ENCODE measurements around the gene NR4A1.
A peak's percentile ranks its signal among the peaks of the same experiment; 100 is the strongest.

NR4A1 gene

DNA sequence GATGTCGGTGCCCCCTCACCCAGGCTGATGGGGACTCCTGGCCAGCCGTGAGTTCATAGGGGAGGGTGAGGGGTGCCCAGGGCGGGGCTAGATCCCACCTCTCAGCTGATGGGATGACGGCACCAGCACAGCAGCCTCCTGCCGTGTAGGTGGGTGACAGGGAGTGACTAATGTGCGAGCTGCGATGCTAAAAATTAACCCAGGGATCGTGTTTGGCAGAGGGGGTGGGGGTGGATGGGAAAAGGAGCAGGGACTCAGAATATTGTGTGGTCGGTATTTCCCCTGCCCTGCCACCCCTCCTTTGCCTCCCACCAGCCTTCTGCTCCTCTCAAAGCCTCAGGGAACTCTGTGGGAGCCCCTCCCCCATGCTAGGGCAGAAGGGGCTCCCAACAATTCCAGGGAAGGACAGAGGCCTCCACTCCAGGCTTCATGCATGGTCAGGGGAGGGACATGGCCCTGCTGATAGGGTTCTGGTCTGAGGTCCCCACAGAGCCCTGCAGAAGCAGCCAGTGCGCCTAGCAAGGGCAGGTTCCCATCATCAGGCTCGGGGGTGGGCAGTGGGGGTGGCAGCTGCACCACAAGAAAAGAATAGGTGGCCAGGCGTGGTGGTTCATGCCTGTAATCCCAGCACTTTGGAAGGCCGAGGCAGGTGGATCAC is 32.0 kb upstream of the NR4A1 start:
- DNase-seq, result no peak

GRCh38 chr12:52020539-52021336 is 30.5 kb upstream of the NR4A1 start:
- DNase-seq, result no peak

GRCh38 chr12:52022841-52023181 is 28.4 kb upstream of the NR4A1 start:
- no peak for DNase-seq

DNA sequence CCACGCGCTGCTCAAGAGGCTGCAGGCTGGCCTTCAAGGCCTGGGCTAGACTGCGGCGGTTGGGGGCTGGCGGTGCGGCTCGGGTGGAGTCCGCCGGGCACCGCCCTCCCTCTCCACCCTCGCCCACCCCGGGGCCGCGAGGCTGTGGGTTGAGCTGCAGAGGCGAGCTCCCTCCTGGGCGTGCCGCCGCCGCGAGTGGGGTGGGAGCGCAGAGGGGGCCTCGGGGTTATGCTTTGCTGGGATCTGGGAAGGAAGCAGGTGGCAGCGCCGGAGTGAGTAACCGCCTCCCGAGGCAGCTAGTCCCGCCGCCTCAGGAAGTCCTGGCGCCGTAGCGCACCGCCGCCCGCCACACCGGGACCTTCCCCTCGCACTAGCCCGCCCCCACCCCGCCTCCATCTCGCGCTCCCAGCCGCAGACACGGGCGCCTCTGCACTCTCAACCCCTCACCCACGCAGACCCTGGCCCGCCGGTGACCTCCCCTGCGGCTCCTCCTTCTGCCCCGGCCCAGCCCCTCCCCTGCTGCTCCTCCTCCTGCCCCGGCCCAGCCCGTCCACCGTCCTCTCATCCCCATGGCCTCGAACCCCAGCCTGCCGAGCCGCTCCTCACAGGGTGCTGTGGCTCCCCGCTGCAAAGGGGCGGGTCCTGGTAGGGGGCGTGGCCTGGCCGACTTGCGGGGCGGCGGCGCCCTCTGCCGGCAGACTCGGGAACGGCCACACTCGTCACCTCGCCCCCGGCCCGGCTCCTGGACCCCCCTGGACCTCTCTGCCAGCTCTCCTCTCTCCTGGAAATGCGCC is 27.9 kb upstream of the NR4A1 start:
- DNase-seq, result no peak

GRCh38 chr12:52023976-52024688 is 27.1 kb upstream of the NR4A1 start:
- no peak for DNase-seq

DNA sequence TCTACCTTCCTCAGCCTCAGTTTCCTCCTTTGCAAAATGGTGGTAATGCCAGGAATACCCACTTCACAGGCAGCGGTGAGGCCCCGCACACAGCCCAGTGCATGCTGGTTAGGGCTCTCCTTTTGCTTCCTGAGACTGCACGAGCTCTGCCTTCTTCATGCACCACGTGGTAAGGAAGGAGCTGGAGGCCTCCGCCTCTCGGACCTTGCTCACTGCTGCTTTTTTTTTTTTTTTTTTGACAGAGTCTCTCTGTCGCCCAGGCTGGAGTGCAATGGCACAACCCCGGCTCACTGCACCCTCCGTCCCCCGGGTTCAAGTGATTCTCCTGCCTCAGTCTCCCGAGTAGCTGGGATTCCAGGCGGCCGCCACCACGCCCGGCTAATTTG is 26.4 kb upstream of the NR4A1 start:
- peak; percentile 42 for DNase-seq

GRCh38 chr12:52026263-52026662 is 25.0 kb upstream of the NR4A1 start:
- DNase-seq, result no peak

- DNase-seq, result no peak
These were observed 24.0 kb upstream of the NR4A1 start for GRCh38 chr12:52027085-52027843.

DNA sequence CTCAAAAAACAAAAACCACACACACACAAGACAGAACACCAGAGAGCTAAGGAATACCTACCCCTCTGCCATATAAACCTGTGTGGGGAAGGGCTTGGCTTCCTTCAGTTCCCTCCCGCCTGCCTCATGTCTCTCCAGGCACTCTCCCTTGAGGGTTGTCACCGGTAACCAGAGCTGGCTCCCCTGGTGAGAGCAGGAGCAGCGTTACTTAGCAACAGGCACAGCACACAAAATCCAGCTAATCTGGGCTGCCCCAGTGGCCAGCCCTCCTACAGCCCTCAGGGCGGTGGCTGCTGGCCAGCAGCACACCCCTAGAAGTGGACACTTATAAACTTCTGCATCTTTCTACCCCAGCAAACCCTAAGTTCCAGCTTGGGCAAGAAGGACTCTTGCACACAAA is 21.6 kb upstream of the NR4A1 start:
- no peak for DNase-seq

- no peak for DNase-seq
These were observed 18.8 kb upstream of the NR4A1 start for GRCh38 chr12:52032446-52032803.

DNA sequence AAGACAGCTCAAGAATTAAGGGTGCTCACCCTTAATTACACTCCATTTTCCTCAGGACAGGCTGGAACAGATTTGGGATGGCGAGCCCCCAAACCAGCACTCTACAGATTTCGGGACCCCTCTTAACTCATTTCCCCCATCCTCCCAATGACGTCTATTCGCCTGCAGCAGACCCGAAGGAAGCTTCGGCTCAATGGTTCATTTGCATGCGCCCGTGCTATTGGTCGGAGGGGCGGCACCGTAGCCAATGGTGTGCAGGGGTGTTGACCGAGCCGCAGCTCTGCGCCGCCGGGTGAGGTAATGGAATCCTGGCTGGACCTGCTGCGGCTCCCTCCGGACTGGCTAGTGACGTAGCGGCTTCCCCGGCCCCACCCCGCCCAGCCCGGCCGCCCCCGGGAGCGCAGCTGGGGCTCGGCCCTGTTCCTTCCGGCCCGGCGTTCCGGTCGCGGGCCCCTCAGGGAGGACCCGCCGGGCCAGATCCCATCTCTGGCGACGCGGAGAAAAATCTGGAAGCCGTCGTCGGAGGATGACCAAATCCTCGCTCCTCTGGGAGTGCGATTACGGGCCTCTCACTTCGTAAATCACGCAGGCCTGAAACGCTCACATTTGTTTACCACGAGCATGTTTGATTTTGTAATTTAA is 18.3 kb upstream of the NR4A1 start:
- DNase-seq, result peak; percentile 77

GRCh38 chr12:52033446-52034140 is 17.6 kb upstream of the NR4A1 start:
- no peak for DNase-seq

DNA sequence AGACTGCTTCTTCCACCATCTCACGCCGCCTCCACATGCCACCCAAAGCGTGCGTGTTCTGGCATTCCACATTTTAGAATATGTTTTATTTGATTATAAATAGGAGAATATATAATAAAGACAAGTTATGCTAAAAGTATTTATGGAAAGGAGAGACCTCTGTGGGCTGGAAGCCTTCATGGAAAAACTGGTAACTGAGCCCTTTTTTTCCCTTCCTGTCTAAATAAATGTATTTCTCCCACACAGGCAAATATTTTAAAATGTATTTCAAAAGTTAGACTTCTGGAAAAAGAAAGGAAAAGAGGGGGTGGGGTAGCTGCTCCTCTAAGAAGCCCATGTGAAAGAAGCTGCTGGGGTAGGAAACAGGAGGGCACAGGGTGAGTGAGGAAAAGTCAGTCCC is 16.1 kb upstream of the NR4A1 start:
- no peak for DNase-seq

DNA sequence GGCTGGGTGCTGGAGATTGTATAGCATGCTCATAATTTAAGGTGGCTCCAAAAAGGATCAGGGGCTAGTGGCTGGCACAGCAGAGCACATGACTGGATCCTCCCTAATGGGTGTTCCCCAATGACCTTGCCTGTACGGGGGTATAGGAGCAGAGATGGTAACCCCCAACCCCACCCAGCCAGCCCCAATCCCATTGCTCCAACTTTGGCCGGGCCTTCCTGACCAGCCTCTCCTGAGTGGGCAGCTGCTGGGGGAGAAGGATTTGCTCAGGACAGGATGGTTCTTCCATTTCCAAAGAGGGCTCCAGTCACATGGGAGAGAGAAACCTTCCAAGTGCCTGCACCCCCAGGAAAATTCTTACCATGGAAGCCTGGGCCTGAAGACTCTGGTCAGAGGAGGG is 15.3 kb upstream of the NR4A1 start:
- DNase-seq, result no peak

- no peak for DNase-seq
These were observed 14.6 kb upstream of the NR4A1 start for GRCh38 chr12:52036587-52037171.

DNA sequence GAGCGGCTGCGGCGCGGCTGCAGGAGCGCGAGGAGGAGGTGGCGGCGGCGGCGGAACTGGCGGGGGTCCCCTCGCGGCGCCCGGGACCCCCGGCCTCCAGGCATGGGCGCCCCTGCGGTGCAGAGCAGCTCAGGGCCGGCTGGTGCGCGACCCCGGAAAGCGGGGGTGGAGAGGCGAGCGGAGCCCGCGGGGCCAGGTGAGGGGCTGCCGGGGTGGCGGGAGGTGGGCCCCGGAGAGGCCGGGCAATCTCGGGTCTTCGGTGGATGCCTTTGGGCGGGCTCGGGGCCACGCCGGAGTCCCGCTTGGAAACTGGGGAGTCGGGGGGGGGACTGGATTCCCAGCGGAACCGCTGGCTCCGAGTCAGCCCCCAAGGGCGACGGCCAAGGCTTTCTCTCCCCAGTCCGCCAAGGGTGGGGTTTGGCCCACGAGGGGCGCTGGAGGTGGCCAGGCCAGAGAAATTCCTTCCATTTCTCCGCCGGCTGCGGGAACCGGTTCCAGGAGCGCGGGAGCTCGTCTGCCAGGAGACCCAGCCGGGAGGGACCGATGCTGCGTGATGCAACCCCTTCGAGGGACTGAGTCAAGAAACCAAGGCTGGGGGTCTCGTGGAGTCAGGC is 13.9 kb upstream of the NR4A1 start:
- no peak for DNase-seq

DNA sequence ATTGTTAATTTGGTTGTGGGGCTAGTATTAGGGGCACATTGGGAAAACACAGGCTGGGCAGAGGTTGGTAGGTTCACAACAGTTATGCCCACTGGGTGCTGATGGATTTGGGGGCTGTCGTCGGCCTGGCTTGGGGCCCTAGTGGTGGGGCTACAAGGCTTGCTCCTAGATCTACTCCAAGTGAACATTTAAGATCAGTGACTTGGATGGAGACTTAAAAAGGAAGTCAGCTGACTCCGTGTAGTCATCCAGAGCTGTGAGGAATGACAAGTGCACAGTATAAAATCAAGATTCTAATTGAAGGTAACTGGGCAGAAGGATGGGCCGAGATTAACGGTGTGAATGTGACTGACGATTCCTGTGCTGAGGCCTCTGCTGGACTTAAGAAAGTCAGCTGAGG is 12.8 kb upstream of the NR4A1 start:
- DNase-seq, result no peak

DNA sequence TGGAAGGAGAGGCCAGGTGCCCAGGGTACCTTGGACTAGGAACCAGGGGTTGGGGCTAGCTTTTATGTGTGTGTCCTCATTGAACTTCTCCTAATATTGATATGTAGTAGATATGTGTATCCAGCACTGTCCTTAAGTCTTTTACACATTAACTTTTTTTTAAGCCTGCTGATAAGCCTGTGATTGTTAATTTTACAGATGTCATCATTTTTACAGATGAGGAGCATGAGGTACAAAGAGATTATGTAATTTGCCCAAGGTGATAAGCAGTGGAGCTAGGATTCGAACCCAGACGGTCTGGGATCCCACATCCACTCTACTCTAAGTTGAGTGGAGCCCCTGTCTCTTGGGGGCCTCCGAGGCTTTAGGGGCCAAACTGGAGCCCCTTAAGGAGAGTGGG is 10.2 kb upstream of the NR4A1 start:
- DNase-seq, result no peak

DNA sequence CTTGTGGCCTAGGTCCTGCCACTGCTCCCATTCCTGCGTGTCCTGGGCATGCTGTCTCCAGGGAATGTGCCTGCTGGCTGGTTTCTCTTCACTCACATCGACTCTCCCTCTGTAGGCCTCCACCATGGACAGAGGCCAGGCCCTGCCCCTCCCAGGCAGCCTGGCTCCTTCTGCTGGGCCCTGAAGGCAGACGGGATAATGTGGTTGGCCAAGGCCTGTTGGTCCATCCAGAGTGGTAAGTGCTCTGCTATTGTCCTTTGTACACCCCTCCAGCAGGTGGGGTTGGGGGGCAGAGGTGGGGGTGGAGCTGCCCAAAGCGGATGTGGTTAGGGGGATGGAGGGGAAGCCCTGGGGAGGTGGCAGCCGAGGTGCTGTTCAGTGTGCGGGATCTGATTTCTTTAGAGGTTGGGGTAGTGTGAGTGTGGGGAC is 9.5 kb upstream of the NR4A1 start:
- DNase-seq, result no peak

- no peak for DNase-seq
These were observed 8.4 kb upstream of the NR4A1 start for GRCh38 chr12:52042706-52043385.

All from SIG-M5 (cell line).